ENCODE data around the gene CLCN3.
"Not testable (repeated sequence)": the region's sequence is repeated elsewhere in the genome, so short reads cannot be mapped to it uniquely, and the experiment has no call there.

The CLCN3 gene

GRCh38 chr4:169741569-169741968 lies 121.2 kb downstream of the CLCN3 start:
- no peaks in the 10 kb centered on the region for H3K36me3 ChIP-seq (ENCODE audit: control insufficient read depth, insufficient read depth, low read length)
- no peaks in the 10 kb centered on the region for H3K27me3 ChIP-seq (ENCODE audit: control insufficient read depth, insufficient read depth, low read length)
- H3K4me1 ChIP-seq (ENCODE audit: control insufficient read depth, insufficient read depth, low read length) = no peaks in the 10 kb centered on the region
- no peak overlapping the region for H3K4me3 ChIP-seq (ENCODE audit: low read length)
- no peak overlapping the region for H3K9ac ChIP-seq (ENCODE audit: low read length)
- no peaks in the 10 kb centered on the region for H3K9me3 ChIP-seq (ENCODE audit: control insufficient read depth, low read length)

- Histone ChIP-seq H3K9ac (ENCODE audit: low read length) (no peak overlapping the region), H3K27me3 (ENCODE audit: control insufficient read depth, insufficient read depth, low read length) (no peaks in the 10 kb centered on the region), H3K4me1 (ENCODE audit: control insufficient read depth, insufficient read depth, low read length) (no peaks in the 10 kb centered on the region), H3K36me3 (ENCODE audit: control insufficient read depth, insufficient read depth, low read length) (no peaks in the 10 kb centered on the region), H3K9me3 (ENCODE audit: control insufficient read depth, low read length) (no peaks in the 10 kb centered on the region), H3K4me3 (ENCODE audit: low read length) (no peak overlapping the region)
Observed at GRCh38 chr4:169744601-169745000, 124.2 kb downstream of the CLCN3 start.

GRCh38 chr4:169745291-169745690 lies 124.9 kb downstream of the CLCN3 start:
- no peaks in the 10 kb centered on the region for H3K9me3 ChIP-seq (ENCODE audit: control insufficient read depth, low read length)
- H3K4me3 ChIP-seq (ENCODE audit: low read length) = no peak overlapping the region
- no peaks in the 10 kb centered on the region for H3K36me3 ChIP-seq (ENCODE audit: control insufficient read depth, insufficient read depth, low read length)

GRCh38 chr4:169756971-169757574 lies 136.7 kb downstream of the CLCN3 start:
- Histone ChIP-seq H3K9ac (ENCODE audit: low read length) (peak overlapping the region; percentile 77), H3K4me1 (ENCODE audit: control insufficient read depth, insufficient read depth, low read length) (peaks cover 11% of the 10 kb centered on the region), H3K4me3 (ENCODE audit: low read length) (peak overlapping the region; percentile 79), H3K36me3 (ENCODE audit: control insufficient read depth, insufficient read depth, low read length) (no peaks in the 10 kb centered on the region), H3K27me3 (ENCODE audit: control insufficient read depth, insufficient read depth, low read length) (no peaks in the 10 kb centered on the region), H3K9me3 (ENCODE audit: control insufficient read depth, low read length) (no peaks in the 10 kb centered on the region)

More at GRCh38 chr4:169745291-169745690, 124.9 kb downstream of the CLCN3 start:
- Histone ChIP-seq H3K9ac (ENCODE audit: low read length) (no peak overlapping the region), H3K4me1 (ENCODE audit: control insufficient read depth, insufficient read depth, low read length) (no peaks in the 10 kb centered on the region), H3K27me3 (ENCODE audit: control insufficient read depth, insufficient read depth, low read length) (no peaks in the 10 kb centered on the region)

GRCh38 chr4:169757575-169758184 lies 137.3 kb downstream of the CLCN3 start, which contains the start of gene HPF1:
HPF1 (minus strand) TSS chr4:169757944; CDS start chr4:169757877, 67 bp downstream.
- H3K4me1 ChIP-seq (ENCODE audit: control insufficient read depth, insufficient read depth, low read length) = peaks cover 11% of the 10 kb centered on the region
- peak within 1 kb of the TSS; percentile 77 for H3K9ac ChIP-seq (ENCODE audit: low read length)
- no peaks in the 10 kb centered on the region for H3K9me3 ChIP-seq (ENCODE audit: control insufficient read depth, low read length)
- H3K4me3 ChIP-seq (ENCODE audit: low read length) = peak within 1 kb of the TSS; percentile 79
- H3K27me3 ChIP-seq (ENCODE audit: control insufficient read depth, insufficient read depth, low read length) = no peaks in the 10 kb centered on the region
- H3K36me3 ChIP-seq (ENCODE audit: control insufficient read depth, insufficient read depth, low read length) = no peaks in the 10 kb centered on the region

GRCh38 chr4:169758401-169758962 lies 138.1 kb downstream of the CLCN3 start:
- H3K4me1 ChIP-seq (ENCODE audit: control insufficient read depth, insufficient read depth, low read length) = peaks cover 11% of the 10 kb centered on the region
- H3K9ac ChIP-seq (ENCODE audit: low read length) = no peak overlapping the region
- H3K9me3 ChIP-seq (ENCODE audit: control insufficient read depth, low read length) = no peaks in the 10 kb centered on the region
- no peaks in the 10 kb centered on the region for H3K27me3 ChIP-seq (ENCODE audit: control insufficient read depth, insufficient read depth, low read length)
- peak overlapping the region; percentile 79 for H3K4me3 ChIP-seq (ENCODE audit: low read length)
- no peaks in the 10 kb centered on the region for H3K36me3 ChIP-seq (ENCODE audit: control insufficient read depth, insufficient read depth, low read length)

- Histone ChIP-seq H3K4me1 (ENCODE audit: control insufficient read depth, insufficient read depth, low read length) (peaks cover 2% of the 10 kb centered on the region), H3K4me3 (ENCODE audit: low read length) (no peak overlapping the region), H3K9me3 (ENCODE audit: control insufficient read depth, low read length) (no peaks in the 10 kb centered on the region), H3K27me3 (ENCODE audit: control insufficient read depth, insufficient read depth, low read length) (no peaks in the 10 kb centered on the region), H3K36me3 (ENCODE audit: control insufficient read depth, insufficient read depth, low read length) (no peaks in the 10 kb centered on the region), H3K9ac (ENCODE audit: low read length) (no peak overlapping the region)
Observed at GRCh38 chr4:169761846-169762245, 141.5 kb downstream of the CLCN3 start.

GRCh38 chr4:169765835-169766234 lies 145.5 kb downstream of the CLCN3 start:
- no peak overlapping the region for H3K4me3 ChIP-seq (ENCODE audit: low read length)
- H3K36me3 ChIP-seq (ENCODE audit: control insufficient read depth, insufficient read depth, low read length) = no peaks in the 10 kb centered on the region
- H3K27me3 ChIP-seq (ENCODE audit: control insufficient read depth, insufficient read depth, low read length) = no peaks in the 10 kb centered on the region
- H3K4me1 ChIP-seq (ENCODE audit: control insufficient read depth, insufficient read depth, low read length) = no peaks in the 10 kb centered on the region
- no peaks in the 10 kb centered on the region for H3K9me3 ChIP-seq (ENCODE audit: control insufficient read depth, low read length)
- H3K9ac ChIP-seq (ENCODE audit: low read length) = no peak overlapping the region

- Histone ChIP-seq H3K27me3 (ENCODE audit: control insufficient read depth, insufficient read depth, low read length) (no peaks in the 10 kb centered on the region), H3K9me3 (ENCODE audit: control insufficient read depth, low read length) (no peaks in the 10 kb centered on the region), H3K4me1 (ENCODE audit: control insufficient read depth, insufficient read depth, low read length) (no peaks in the 10 kb centered on the region), H3K9ac (ENCODE audit: low read length) (no peak overlapping the region), H3K4me3 (ENCODE audit: low read length) (no peak overlapping the region), H3K36me3 (ENCODE audit: control insufficient read depth, insufficient read depth, low read length) (no peaks in the 10 kb centered on the region)
Observed at GRCh38 chr4:169766741-169767140, 146.4 kb downstream of the CLCN3 start.

- Histone ChIP-seq H3K4me1 (ENCODE audit: control insufficient read depth, insufficient read depth, low read length) (no peaks in the 10 kb centered on the region), H3K9ac (ENCODE audit: low read length) (no peak overlapping the region), H3K4me3 (ENCODE audit: low read length) (no peak overlapping the region), H3K27me3 (ENCODE audit: control insufficient read depth, insufficient read depth, low read length) (no peaks in the 10 kb centered on the region), H3K9me3 (ENCODE audit: control insufficient read depth, low read length) (no peaks in the 10 kb centered on the region), H3K36me3 (ENCODE audit: control insufficient read depth, insufficient read depth, low read length) (no peaks in the 10 kb centered on the region)
Observed at GRCh38 chr4:169768385-169768784, 148.0 kb downstream of the CLCN3 start.

- Histone ChIP-seq H3K4me1 (ENCODE audit: control insufficient read depth, insufficient read depth, low read length) (peaks cover 8% of the 10 kb centered on the region), H3K27me3 (ENCODE audit: control insufficient read depth, insufficient read depth, low read length) (peaks cover 12% of the 10 kb centered on the region)
Observed at GRCh38 chr4:169770416-169770815, 150.0 kb downstream of the CLCN3 start.

GRCh38 chr4:169771556-169772080 lies 151.2 kb downstream of the CLCN3 start:
- H3K27me3 ChIP-seq (ENCODE audit: control insufficient read depth, insufficient read depth, low read length) = peaks cover 18% of the 10 kb centered on the region
- not testable (repeated sequence) for H3K9me3 ChIP-seq (ENCODE audit: control insufficient read depth, low read length); H3K4me1 ChIP-seq (ENCODE audit: control insufficient read depth, insufficient read depth, low read length); H3K36me3 ChIP-seq (ENCODE audit: control insufficient read depth, insufficient read depth, low read length); H3K4me3 ChIP-seq (ENCODE audit: low read length); H3K9ac ChIP-seq (ENCODE audit: low read length)

More at GRCh38 chr4:169770416-169770815, 150.0 kb downstream of the CLCN3 start:
- Histone ChIP-seq H3K4me3 (ENCODE audit: low read length) (no peak overlapping the region), H3K9ac (ENCODE audit: low read length) (no peak overlapping the region), H3K9me3 (ENCODE audit: control insufficient read depth, low read length) (no peaks in the 10 kb centered on the region), H3K36me3 (ENCODE audit: control insufficient read depth, insufficient read depth, low read length) (no peaks in the 10 kb centered on the region)

All from mucosa of stomach (tissue), 1 donor.